ENCODE measurements around the gene AIRE.

Gene AIRE

DNA sequence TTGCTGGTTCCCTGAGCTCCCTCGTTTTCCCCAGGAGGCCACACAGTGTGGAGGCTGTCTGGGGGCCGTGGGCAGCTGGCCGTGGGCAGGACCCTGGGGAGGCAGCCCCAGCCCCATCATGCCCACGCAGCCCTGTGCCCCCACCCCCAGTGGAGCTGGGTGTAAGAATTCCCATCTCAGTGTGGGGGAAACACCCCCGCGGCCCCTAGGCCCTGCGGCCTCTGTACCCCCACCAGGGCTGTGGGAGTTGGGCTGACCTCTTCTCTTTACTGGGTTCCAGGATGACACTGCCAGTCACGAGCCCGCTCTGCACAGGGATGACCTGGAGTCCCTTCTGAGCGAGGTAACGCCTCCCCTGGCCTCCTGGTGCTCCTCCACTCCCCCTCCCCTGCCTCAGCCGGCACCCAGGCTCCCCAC is 10.4 kb downstream of the AIRE start:
- Histone ChIP-seq H2AFZ (no peak overlapping the region), H3K4me2 (ENCODE audit: low read length) (no peak overlapping the region), H3K4me1 (peaks cover 3% of the 10 kb centered on the region), H3K79me2 (no peaks in the 10 kb centered on the region), H3K27me3 (ENCODE audit: control insufficient read depth, insufficient read depth, low read length) (no peaks in the 10 kb centered on the region), H3K9ac (no peak overlapping the region), H3K27ac (no peak overlapping the region), H3K4me3 (ENCODE audit: low read depth, low read length) (no peak overlapping the region), H3K36me3 (ENCODE audit: control insufficient read depth, insufficient read depth, low read length) (no peaks in the 10 kb centered on the region), H3K9me3 (ENCODE audit: control insufficient read depth, low read length) (no peaks in the 10 kb centered on the region)
- TF ChIP-seq, protein P1, sequence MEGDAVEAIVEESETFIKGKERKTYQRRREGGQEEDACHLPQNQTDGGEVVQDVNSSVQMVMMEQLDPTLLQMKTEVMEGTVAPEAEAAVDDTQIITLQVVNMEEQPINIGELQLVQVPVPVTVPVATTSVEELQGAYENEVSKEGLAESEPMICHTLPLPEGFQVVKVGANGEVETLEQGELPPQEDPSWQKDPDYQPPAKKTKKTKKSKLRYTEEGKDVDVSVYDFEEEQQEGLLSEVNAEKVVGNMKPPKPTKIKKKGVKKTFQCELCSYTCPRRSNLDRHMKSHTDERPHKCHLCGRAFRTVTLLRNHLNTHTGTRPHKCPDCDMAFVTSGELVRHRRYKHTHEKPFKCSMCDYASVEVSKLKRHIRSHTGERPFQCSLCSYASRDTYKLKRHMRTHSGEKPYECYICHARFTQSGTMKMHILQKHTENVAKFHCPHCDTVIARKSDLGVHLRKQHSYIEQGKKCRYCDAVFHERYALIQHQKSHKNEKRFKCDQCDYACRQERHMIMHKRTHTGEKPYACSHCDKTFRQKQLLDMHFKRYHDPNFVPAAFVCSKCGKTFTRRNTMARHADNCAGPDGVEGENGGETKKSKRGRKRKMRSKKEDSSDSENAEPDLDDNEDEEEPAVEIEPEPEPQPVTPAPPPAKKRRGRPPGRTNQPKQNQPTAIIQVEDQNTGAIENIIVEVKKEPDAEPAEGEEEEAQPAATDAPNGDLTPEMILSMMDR (IDR thresholded peaks at IDR 0.05) = no peak

- Histone ChIP-seq H3K27ac (no peak overlapping the region), H3K36me3 (ENCODE audit: control insufficient read depth, insufficient read depth, low read length) (no peaks in the 10 kb centered on the region)
- TF ChIP-seq, protein P1 (IDR thresholded peaks at IDR 0.05) = no peak
These were observed 11.2 kb downstream of the AIRE start for GRCh38 chr21:44296916-44297315.

GRCh38 chr21:44297525-44298290 is 12.0 kb downstream of the AIRE start:
- TF ChIP-seq, protein P1 (IDR thresholded peaks at IDR 0.05) = peak; percentile 60
- Histone ChIP-seq H3K4me3 (ENCODE audit: low read depth, low read length) (no peak overlapping the region), H3K4me2 (ENCODE audit: low read length) (no peak overlapping the region), H3K9me3 (ENCODE audit: control insufficient read depth, low read length) (no peaks in the 10 kb centered on the region), H3K9ac (no peak overlapping the region), H2AFZ (peak overlapping the region; percentile 11), H3K79me2 (no peaks in the 10 kb centered on the region), H3K27ac (no peak overlapping the region), H3K27me3 (ENCODE audit: control insufficient read depth, insufficient read depth, low read length) (no peaks in the 10 kb centered on the region), H3K4me1 (peaks cover 3% of the 10 kb centered on the region), H3K36me3 (ENCODE audit: control insufficient read depth, insufficient read depth, low read length) (no peaks in the 10 kb centered on the region)

More at GRCh38 chr21:44296916-44297315, 11.2 kb downstream of the AIRE start:
- H3K4me1 ChIP-seq = peaks cover 3% of the 10 kb centered on the region
- H3K4me2 ChIP-seq (ENCODE audit: low read length) = no peak overlapping the region
- H3K9ac ChIP-seq = no peak overlapping the region
- H3K27me3 ChIP-seq (ENCODE audit: control insufficient read depth, insufficient read depth, low read length) = no peaks in the 10 kb centered on the region
- no peak overlapping the region for H3K4me3 ChIP-seq (ENCODE audit: low read depth, low read length)
- H2AFZ ChIP-seq = no peak overlapping the region
- no peaks in the 10 kb centered on the region for H3K79me2 ChIP-seq
- no peaks in the 10 kb centered on the region for H3K9me3 ChIP-seq (ENCODE audit: control insufficient read depth, low read length)

DNA sequence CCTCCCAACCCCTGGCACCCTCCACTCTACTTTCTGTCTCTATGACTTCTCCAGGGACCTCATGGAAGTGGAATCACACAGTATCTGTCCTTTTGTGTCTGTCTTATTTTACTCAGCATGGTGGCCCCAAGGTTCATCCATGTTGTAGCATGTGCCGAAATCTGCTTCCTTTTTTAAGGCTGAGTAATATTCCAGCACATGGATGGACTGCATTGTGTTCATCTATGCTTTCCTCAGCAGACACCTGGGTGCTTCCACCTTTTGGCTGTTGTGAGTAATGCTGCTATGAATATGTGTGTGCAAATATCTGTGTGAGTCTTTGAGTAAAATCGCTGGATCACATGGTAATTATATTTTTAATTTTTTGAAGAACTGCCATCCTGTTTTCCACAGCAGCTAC is 12.6 kb downstream of the AIRE start:
- no peak overlapping the region for H3K27ac ChIP-seq
- H3K4me3 ChIP-seq (ENCODE audit: low read depth, low read length) = no peak overlapping the region
- TF ChIP-seq, protein P1 (IDR thresholded peaks at IDR 0.05) = no peak
- H2AFZ ChIP-seq = no peak overlapping the region
- H3K9ac ChIP-seq = no peak overlapping the region
- H3K4me1 ChIP-seq = peaks cover 3% of the 10 kb centered on the region
- H3K27me3 ChIP-seq (ENCODE audit: control insufficient read depth, insufficient read depth, low read length) = no peaks in the 10 kb centered on the region
- no peak overlapping the region for H3K4me2 ChIP-seq (ENCODE audit: low read length)
- H3K79me2 ChIP-seq = no peaks in the 10 kb centered on the region
- no peaks in the 10 kb centered on the region for H3K36me3 ChIP-seq (ENCODE audit: control insufficient read depth, insufficient read depth, low read length)
- H3K9me3 ChIP-seq (ENCODE audit: control insufficient read depth, low read length) = no peaks in the 10 kb centered on the region

DNA sequence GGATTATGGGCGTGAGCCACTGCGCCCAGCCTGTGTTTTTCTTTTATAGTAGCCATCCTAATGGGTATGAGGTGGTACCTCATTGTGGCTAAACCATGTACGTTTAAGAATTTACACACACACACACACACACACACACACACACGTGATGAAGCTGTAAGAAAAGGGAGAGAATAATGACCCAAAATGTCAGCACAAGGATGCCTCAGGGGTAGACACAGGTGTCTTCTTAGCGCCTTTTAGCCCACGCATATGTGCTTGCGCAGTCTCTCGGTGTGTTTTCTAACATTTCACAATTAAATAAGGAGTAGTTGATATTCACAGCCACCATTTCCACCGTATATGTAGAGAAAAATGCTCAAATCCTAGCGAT is 13.4 kb downstream of the AIRE start:
- H2AFZ ChIP-seq = peak overlapping the region; percentile 86
- H3K27ac ChIP-seq = peak overlapping the region; percentile 79
- H3K9me3 ChIP-seq (ENCODE audit: control insufficient read depth, low read length) = no peaks in the 10 kb centered on the region
- peak overlapping the region; percentile 94 for H3K4me2 ChIP-seq (ENCODE audit: low read length)
- peaks cover 3% of the 10 kb centered on the region for H3K4me1 ChIP-seq
- peak overlapping the region; percentile 70 for H3K4me3 ChIP-seq (ENCODE audit: low read depth, low read length)
- no peaks in the 10 kb centered on the region for H3K36me3 ChIP-seq (ENCODE audit: control insufficient read depth, insufficient read depth, low read length)
- no peak overlapping the region for H3K9ac ChIP-seq
- no peaks in the 10 kb centered on the region for H3K79me2 ChIP-seq
- no peaks in the 10 kb centered on the region for H3K27me3 ChIP-seq (ENCODE audit: control insufficient read depth, insufficient read depth, low read length)
- TF ChIP-seq, protein P1 (IDR thresholded peaks at IDR 0.05) = no peak
